ENCODE measurements around the gene CEP104.

CEP104 gene

DNA sequence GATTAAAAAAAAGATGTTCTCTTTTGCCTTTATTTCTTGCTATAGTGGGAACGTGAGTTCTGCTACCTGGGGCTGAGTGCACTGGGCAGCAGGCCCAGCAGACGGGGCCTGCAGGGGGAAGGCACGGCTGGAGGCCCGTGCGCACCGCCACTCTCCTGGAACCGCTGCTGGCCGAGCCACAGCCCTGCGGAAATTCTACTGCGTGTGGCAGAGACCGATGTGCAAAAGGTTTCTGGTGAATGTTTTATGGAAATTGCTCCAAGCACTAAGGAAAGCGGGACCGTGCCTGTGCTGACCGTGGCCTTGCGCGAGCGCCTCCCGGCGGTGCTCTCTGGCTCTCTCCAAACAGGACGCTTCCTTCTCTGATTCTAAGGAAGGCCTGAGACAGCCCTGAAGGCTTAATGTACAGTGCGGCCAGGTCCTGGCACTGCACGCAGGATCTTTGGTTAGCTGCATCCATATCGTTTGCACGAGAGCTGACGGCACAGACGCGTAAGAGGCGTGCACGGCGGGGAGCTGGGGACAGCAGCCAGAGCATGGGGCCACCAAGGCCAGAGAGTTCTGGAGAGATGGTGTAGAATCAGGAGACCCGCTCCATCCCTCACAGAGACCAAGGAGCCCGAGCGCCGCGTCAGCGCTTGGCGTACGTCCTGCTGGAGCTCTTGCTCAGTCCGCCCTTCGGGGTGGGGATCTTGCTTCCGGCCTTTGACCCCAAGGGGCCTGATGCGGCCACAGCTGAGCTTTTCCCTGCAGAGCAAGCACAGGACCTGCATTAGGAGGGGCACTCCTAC lies 42.0 kb downstream of the CEP104 start:
- TF ChIP-seq, protein P1, sequence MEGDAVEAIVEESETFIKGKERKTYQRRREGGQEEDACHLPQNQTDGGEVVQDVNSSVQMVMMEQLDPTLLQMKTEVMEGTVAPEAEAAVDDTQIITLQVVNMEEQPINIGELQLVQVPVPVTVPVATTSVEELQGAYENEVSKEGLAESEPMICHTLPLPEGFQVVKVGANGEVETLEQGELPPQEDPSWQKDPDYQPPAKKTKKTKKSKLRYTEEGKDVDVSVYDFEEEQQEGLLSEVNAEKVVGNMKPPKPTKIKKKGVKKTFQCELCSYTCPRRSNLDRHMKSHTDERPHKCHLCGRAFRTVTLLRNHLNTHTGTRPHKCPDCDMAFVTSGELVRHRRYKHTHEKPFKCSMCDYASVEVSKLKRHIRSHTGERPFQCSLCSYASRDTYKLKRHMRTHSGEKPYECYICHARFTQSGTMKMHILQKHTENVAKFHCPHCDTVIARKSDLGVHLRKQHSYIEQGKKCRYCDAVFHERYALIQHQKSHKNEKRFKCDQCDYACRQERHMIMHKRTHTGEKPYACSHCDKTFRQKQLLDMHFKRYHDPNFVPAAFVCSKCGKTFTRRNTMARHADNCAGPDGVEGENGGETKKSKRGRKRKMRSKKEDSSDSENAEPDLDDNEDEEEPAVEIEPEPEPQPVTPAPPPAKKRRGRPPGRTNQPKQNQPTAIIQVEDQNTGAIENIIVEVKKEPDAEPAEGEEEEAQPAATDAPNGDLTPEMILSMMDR (IDR thresholded peaks at IDR 0.05), result no peak

DNA sequence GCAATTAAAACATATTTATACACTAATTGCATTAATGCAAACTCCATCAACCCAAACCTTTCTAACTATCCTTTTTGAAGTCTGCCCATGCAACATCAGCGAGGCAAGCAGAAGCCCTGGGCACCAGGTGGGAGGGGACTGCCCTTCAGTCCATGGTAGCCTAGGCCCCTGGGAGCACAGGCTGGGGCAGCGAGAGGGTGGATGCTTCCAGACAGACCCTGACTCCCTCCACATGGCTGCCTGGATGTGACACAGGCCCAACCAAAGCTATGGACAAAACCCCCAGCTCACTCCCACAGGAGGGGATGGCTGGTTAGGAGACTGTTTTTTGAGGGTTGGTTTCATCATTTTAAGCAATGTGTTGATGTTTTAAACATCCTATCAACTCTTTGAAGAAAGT lies 42.9 kb downstream of the CEP104 start:
- TF ChIP-seq, protein P1 (IDR thresholded peaks at IDR 0.05), result no peak

DNA sequence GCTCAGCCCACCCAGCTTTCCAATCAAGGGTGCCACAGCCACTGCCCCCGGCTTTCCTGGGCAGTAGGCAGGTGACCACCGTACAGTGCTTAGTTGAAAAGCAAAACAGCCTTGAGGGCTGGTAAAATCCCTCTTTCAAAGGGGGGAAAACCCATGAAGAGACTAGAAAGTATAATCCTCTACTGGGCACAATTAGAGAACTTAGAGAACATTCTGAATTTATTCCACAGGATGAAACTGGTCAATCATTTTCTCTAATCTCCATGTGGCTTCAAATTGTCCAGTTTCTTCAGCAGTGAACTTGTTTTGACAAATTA lies 45.5 kb downstream of the CEP104 start:
- TF ChIP-seq, protein P1 (IDR thresholded peaks at IDR 0.05), result no peak

DNA sequence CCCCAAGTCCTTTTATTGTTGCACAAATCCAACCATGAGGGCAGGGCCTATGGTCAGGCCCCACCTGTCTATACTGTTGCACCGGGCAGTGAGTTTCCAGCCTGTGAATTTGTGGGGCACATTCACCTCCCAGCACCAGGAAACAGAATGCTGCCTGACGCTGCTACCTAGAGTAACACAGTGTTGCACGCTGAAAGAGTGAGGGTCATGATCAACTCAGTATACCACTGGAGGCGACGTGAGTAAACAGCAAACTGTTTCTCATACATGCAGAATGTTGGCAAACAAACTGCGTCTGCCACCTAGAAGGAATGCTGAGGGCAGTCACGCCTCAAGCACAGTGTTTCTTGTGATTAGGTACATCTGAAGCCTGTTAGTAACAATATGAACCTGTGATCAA lies 47.3 kb downstream of the CEP104 start:
- TF ChIP-seq, protein P1 (IDR thresholded peaks at IDR 0.05), result no peak

DNA sequence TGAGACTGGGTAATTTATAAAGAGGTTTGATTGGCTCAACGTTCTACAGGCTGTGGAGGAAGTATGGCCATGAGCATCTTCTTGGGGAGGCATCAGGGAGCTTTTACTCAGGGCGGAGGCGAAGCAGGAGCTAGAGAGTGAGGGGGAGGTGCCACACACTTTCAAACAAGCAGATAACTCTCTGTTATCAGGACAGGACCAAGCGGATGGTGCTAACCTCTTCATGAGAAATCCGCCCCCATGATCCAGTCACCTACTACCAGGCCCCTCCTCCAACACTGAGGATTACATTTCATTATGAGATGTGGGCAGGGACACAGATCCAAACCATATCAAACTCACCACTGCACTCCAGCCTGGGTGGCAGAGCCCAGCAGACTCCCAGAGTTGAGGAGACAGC lies 49.2 kb downstream of the CEP104 start:
- TF ChIP-seq, protein P1 (IDR thresholded peaks at IDR 0.05), result no peak

DNA sequence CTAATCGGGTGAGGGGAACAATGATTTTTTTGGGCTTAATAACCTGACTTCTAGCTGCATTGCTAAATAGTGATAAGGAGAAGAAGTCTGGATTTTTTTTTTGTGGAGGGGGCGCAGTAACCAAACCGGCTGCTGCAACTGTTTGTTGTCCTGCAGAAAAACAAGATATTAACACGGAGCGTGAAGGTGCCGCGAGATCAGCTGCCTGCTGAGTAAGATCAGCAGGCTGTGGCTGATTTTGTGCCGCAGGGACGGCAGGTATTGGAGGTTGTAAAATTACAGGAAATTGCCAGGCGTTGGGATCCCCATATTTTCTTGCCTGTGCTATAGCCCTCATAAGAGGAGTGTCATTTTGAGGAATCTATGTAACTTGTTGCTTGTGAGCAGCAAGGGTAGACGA lies 52.0 kb downstream of the CEP104 start:
- TF ChIP-seq, protein P1 (IDR thresholded peaks at IDR 0.05), result no peak

DNA sequence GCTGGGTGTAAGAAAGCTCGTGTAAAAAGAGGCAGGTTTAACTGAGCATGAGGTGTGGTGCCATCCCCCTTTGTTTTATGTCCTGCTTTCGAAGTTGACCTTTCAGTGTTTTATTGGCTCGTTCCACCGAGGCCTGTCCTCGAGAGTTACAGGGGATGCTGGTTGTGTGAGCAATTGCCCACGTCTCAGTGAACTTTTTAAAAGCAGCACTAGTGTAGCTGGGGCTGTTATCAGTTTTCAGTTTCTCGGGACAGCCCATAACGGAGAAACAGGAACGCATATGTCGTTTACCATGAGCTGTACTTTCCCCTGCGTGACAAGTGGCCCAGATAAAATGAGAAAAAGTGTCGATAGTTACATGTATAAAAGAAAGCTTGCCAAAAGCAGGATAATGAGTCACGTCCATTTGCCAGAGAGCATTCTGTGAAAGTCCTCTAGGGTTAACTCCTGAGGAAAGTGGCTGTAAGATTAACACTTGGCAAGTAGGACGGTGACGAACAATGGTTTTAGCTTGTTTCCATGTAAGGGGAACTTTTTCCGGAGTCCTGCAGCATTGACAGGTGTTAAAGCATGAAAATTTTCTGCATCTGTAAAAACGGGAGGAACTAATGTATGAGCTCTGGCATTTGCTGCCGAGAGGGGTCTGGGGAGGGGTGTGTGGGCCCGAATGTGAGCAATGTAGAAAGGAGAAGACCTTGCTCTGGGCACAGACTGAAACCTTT lies 52.9 kb downstream of the CEP104 start:
- TF ChIP-seq, protein P1 (IDR thresholded peaks at IDR 0.05), result no peak

Data from LNCAP (cell line).